Subcutaneous abdominal adipose tissue (tissue), 5 donors: Measurements from ENCODE around the gene SPR.
"Not testable (repeated sequence)": the region's sequence is repeated elsewhere in the genome, so short reads cannot be mapped to it uniquely, and the experiment has no call there.

ENCODE experiments used
- H3K27ac ChIP-seq: one replicate; pipeline ENCODE4 v1.7.0; 2013; ENCODE audit warnings: low read depth, mild to moderate bottlenecking, inconsistent platforms, low read length, moderate library complexity
- H3K27me3 ChIP-seq, 5 donors: one replicate each; pipeline ENCODE4 v1.7.0; 2013; ENCODE audit warnings: low read length in 5 of 5, inconsistent platforms in 1 of 5; ENCODE audit not compliant: control insufficient read depth in 5 of 5, insufficient read depth in 4 of 5
- H3K36me3 ChIP-seq, 5 donors: one replicate each; pipeline ENCODE4 v1.7.0; 2013; ENCODE audit warnings: low read length in 5 of 5; ENCODE audit not compliant: control insufficient read depth in 5 of 5, insufficient read depth in 5 of 5
- H3K4me1 ChIP-seq, 5 donors: one replicate each; pipeline ENCODE4 v1.7.0; 2013; ENCODE audit warnings: low read length in 5 of 5, mild to moderate bottlenecking in 3 of 5, moderate library complexity in 1 of 5; ENCODE audit not compliant: control insufficient read depth in 5 of 5, insufficient read depth in 5 of 5
- H3K4me3 ChIP-seq, 5 donors: one replicate each; pipeline ENCODE4 v1.7.0; 2013; ENCODE audit warnings: low read length in 5 of 5, low read depth in 1 of 5
- H3K9ac ChIP-seq, 5 donors: one replicate each; pipeline ENCODE4 v1.7.0; 2013; ENCODE audit warnings: low read length in 5 of 5, mild to moderate bottlenecking in 4 of 5, moderate library complexity in 3 of 5
- H3K9me3 ChIP-seq, 5 donors: one replicate each; pipeline ENCODE4 v1.7.0; 2013; ENCODE audit warnings: low read length in 5 of 5; ENCODE audit not compliant: control insufficient read depth in 5 of 5
- donor health status: healthy.
- donor health status: healthy.
- donor health status: healthy.
- donor health status: healthy.
- donor health status: healthy.

SPR gene

GRCh38 chr2:72897785-72898584 lies 10.8 kb downstream of the SPR start:
- Histone ChIP-seq H3K36me3 (no peaks in the 10 kb centered on the region), H3K9ac (no peak overlapping the region), H3K27me3 (peaks cover 19 to 51% (median 23%) of the 10 kb centered on the region in 5 donors), H3K4me3 (no peak overlapping the region), H3K4me1 (peaks cover 2 to 17% (median 13%) of the 10 kb centered on the region in 5 donors), H3K27ac (no peak overlapping the region), H3K9me3 (no peaks in the 10 kb centered on the region)

GRCh38 chr2:72898585-72898906 lies 11.3 kb downstream of the SPR start:
- Histone ChIP-seq H3K9ac (no peak overlapping the region), H3K9me3 (no peaks in the 10 kb centered on the region), H3K27me3 (peaks cover 19 to 54% (median 23%) of the 10 kb centered on the region in 5 donors), H3K27ac (no peak overlapping the region), H3K4me1 (peaks cover 2 to 14% (median 11%) of the 10 kb centered on the region in 5 donors), H3K4me3 (no peak overlapping the region), H3K36me3 (no peaks in the 10 kb centered on the region)

- Histone ChIP-seq H3K4me3 (no peak overlapping the region), H3K9ac (no peak overlapping the region), H3K4me1 (peaks cover 2 to 11% (median 8%) of the 10 kb centered on the region in 5 donors), H3K27ac (no peak overlapping the region), H3K27me3 (peaks cover 8 to 42% (median 16%) of the 10 kb centered on the region in 5 donors), H3K9me3 (no peaks in the 10 kb centered on the region), H3K36me3 (no peaks in the 10 kb centered on the region)
These were observed 13.1 kb downstream of the SPR start for GRCh38 chr2:72900191-72900825.

- Histone ChIP-seq H3K4me1 (no peaks in the 10 kb centered on the region), H3K27me3 (peaks cover 2 to 33% (median 11%) of the 10 kb centered on the region in 5 donors)
These were observed 14.2 kb downstream of the SPR start for GRCh38 chr2:72901426-72901825.

GRCh38 chr2:72907369-72907768 lies 20.2 kb downstream of the SPR start:
- not testable (repeated sequence) for H3K27ac ChIP-seq, H3K4me3 ChIP-seq
- peaks cover 21 to 39% (median 29%) of the 10 kb centered on the region in 5 donors for H3K27me3 ChIP-seq

More at GRCh38 chr2:72901426-72901825, 14.2 kb downstream of the SPR start:
- Histone ChIP-seq H3K4me3 (no peak overlapping the region), H3K9ac (no peak overlapping the region), H3K9me3 (peaks cover 0 to 2% (median 0%) of the 10 kb centered on the region in 5 donors), H3K27ac (no peak overlapping the region), H3K36me3 (no peaks in the 10 kb centered on the region)

GRCh38 chr2:72908741-72909140 lies 21.5 kb downstream of the SPR start:
- Histone ChIP-seq H3K36me3 (no peaks in the 10 kb centered on the region), H3K4me1 (no peaks in the 10 kb centered on the region), H3K9ac (no peak overlapping the region), H3K9me3 (peaks cover 0 to 2% (median 0%) of the 10 kb centered on the region in 5 donors), H3K4me3 (no peak overlapping the region), H3K27me3 (peaks cover 25 to 47% (median 37%) of the 10 kb centered on the region in 5 donors), H3K27ac (no peak overlapping the region)

More at GRCh38 chr2:72907369-72907768, 20.2 kb downstream of the SPR start:
- not testable (repeated sequence) for H3K36me3 ChIP-seq, H3K4me1 ChIP-seq, H3K9me3 ChIP-seq, H3K9ac ChIP-seq

GRCh38 chr2:72911256-72911655 lies 24.0 kb downstream of the SPR start:
- Histone ChIP-seq H3K9me3 (peaks cover 0 to under 1% (median 0%) of the 10 kb centered on the region in 5 donors), H3K4me3 (no peak overlapping the region), H3K27me3 (peaks cover 41 to 70% (median 59%) of the 10 kb centered on the region in 5 donors), H3K27ac (no peak overlapping the region), H3K36me3 (no peaks in the 10 kb centered on the region), H3K4me1 (peaks cover 0 to 17% (median 12%) of the 10 kb centered on the region in 5 donors), H3K9ac (no peak overlapping the region)

- Histone ChIP-seq H3K36me3 (no peaks in the 10 kb centered on the region), H3K4me3 (no peak overlapping the region), H3K27ac (no peak overlapping the region), H3K4me1 (peaks cover 0 to 40% (median 31%) of the 10 kb centered on the region in 5 donors), H3K9me3 (no peaks in the 10 kb centered on the region), H3K27me3 (peaks cover 53 to 80% (median 75%) of the 10 kb centered on the region in 5 donors), H3K9ac (no peak overlapping the region)
These were observed 26.4 kb downstream of the SPR start for GRCh38 chr2:72913486-72914205.

- Histone ChIP-seq H3K9ac (no peak overlapping the region), H3K27me3 (peaks cover 57 to 82% (median 77%) of the 10 kb centered on the region in 5 donors), H3K27ac (no peak overlapping the region), H3K4me1 (peaks cover 0 to 42% (median 34%) of the 10 kb centered on the region in 5 donors), H3K36me3 (no peaks in the 10 kb centered on the region), H3K4me3 (no peak overlapping the region), H3K9me3 (no peaks in the 10 kb centered on the region)
These were observed 27.0 kb downstream of the SPR start for GRCh38 chr2:72914206-72914559.
